Measurements from ENCODE around the gene SAFB. TPM values are rescaled to one million over a fixed set of nuclear protein-coding genes. Genes with fewer than 3 reads are reported as not detected.

Gene SAFB
- total RNA-seq, 1 experiment from 2014 or later = 143 TPM

DNA sequence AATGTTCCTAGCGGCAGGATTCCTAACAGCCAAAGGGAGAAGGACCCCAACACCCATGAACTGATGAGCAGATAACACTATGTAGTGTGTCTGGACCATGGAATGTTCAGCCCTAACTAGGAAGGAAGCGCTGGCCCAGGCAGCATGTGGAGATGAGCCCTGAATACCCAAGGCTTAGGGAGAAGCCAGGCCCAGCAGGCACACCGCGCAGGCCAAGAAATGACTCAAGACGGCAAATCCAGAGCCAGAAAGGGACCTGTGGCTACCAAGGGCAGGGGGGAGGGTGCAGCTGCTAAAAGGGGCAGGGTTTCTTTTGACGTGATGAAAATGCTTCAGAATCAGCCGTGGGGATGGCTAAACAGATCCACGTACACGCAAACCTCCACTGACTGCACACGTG lies 34.4 kb upstream of the SAFB start:
- no peaks in the 10 kb centered on the region for H3K9me2 ChIP-seq (ENCODE audit: insufficient read depth)
- TF ChIP-seq EGR1 (IDR thresholded peaks at IDR 0.05; ENCODE audit: low read depth) (no peak), RAD21 (IDR thresholded peaks at IDR 0.05; ENCODE audit: low read depth) (no peak), SRF (IDR thresholded peaks at IDR 0.05; ENCODE audit: low read depth) (no peak), POLR2AphosphoS5 (IDR thresholded peaks at IDR 0.05; ENCODE audit: low read depth, low read length) (no peak), TCF7L2 (IDR thresholded peaks at IDR 0.05; ENCODE audit: borderline replicate concordance, extremely low read depth, insufficient read depth, insufficient read length) (no peak), EZH2 (IDR thresholded peaks at IDR 0.05) (no peak), SP1 (IDR thresholded peaks at IDR 0.05; ENCODE audit: low read depth) (no peak), ELF1 (IDR thresholded peaks at IDR 0.05; ENCODE audit: borderline replicate concordance, low read depth) (no peak), ZFX (IDR thresholded peaks at IDR 0.05) (no peak), JUND (IDR thresholded peaks at IDR 0.05) (no peak), EZH2phosphoT487 (IDR thresholded peaks at IDR 0.05; ENCODE audit: borderline replicate concordance) (no peak), SIN3A (IDR thresholded peaks at IDR 0.05; ENCODE audit: low read depth) (no peak), CBX3 (IDR thresholded peaks at IDR 0.05; ENCODE audit: low read depth) (no peak), CEBPB (IDR thresholded peaks at IDR 0.05; ENCODE audit: low read depth) (no peak), ZNF274 (IDR thresholded peaks at IDR 0.05; ENCODE audit: low read depth, low read length) (no peak), POLR2A (IDR thresholded peaks at IDR 0.05; ENCODE audit: borderline replicate concordance, extremely low read depth, insufficient read depth, insufficient read length) (no peak)
- TF ChIP-seq, protein P1, sequence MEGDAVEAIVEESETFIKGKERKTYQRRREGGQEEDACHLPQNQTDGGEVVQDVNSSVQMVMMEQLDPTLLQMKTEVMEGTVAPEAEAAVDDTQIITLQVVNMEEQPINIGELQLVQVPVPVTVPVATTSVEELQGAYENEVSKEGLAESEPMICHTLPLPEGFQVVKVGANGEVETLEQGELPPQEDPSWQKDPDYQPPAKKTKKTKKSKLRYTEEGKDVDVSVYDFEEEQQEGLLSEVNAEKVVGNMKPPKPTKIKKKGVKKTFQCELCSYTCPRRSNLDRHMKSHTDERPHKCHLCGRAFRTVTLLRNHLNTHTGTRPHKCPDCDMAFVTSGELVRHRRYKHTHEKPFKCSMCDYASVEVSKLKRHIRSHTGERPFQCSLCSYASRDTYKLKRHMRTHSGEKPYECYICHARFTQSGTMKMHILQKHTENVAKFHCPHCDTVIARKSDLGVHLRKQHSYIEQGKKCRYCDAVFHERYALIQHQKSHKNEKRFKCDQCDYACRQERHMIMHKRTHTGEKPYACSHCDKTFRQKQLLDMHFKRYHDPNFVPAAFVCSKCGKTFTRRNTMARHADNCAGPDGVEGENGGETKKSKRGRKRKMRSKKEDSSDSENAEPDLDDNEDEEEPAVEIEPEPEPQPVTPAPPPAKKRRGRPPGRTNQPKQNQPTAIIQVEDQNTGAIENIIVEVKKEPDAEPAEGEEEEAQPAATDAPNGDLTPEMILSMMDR (IDR thresholded peaks at IDR 0.05 in 2 of 3, conservative IDR thresholded peaks at IDR 0.05 in 1 of 3; ENCODE audit: borderline replicate concordance in 1 of 3, insufficient read depth in 1 of 3, low read depth in 2 of 3, low read length in 2 of 3) = no peak
- TF ChIP-seq, protein P2, sequence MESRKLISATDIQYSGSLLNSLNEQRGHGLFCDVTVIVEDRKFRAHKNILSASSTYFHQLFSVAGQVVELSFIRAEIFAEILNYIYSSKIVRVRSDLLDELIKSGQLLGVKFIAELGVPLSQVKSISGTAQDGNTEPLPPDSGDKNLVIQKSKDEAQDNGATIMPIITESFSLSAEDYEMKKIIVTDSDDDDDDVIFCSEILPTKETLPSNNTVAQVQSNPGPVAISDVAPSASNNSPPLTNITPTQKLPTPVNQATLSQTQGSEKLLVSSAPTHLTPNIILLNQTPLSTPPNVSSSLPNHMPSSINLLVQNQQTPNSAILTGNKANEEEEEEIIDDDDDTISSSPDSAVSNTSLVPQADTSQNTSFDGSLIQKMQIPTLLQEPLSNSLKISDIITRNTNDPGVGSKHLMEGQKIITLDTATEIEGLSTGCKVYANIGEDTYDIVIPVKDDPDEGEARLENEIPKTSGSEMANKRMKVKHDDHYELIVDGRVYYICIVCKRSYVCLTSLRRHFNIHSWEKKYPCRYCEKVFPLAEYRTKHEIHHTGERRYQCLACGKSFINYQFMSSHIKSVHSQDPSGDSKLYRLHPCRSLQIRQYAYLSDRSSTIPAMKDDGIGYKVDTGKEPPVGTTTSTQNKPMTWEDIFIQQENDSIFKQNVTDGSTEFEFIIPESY (IDR thresholded peaks at IDR 0.05; ENCODE audit: extremely low read depth, insufficient replicate concordance, low read length) = no peak
- TF ChIP-seq, protein P3, sequence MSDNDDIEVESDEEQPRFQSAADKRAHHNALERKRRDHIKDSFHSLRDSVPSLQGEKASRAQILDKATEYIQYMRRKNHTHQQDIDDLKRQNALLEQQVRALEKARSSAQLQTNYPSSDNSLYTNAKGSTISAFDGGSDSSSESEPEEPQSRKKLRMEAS (IDR thresholded peaks at IDR 0.05) = no peak
- TF ChIP-seq, protein P4, sequence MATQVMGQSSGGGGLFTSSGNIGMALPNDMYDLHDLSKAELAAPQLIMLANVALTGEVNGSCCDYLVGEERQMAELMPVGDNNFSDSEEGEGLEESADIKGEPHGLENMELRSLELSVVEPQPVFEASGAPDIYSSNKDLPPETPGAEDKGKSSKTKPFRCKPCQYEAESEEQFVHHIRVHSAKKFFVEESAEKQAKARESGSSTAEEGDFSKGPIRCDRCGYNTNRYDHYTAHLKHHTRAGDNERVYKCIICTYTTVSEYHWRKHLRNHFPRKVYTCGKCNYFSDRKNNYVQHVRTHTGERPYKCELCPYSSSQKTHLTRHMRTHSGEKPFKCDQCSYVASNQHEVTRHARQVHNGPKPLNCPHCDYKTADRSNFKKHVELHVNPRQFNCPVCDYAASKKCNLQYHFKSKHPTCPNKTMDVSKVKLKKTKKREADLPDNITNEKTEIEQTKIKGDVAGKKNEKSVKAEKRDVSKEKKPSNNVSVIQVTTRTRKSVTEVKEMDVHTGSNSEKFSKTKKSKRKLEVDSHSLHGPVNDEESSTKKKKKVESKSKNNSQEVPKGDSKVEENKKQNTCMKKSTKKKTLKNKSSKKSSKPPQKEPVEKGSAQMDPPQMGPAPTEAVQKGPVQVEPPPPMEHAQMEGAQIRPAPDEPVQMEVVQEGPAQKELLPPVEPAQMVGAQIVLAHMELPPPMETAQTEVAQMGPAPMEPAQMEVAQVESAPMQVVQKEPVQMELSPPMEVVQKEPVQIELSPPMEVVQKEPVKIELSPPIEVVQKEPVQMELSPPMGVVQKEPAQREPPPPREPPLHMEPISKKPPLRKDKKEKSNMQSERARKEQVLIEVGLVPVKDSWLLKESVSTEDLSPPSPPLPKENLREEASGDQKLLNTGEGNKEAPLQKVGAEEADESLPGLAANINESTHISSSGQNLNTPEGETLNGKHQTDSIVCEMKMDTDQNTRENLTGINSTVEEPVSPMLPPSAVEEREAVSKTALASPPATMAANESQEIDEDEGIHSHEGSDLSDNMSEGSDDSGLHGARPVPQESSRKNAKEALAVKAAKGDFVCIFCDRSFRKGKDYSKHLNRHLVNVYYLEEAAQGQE (IDR thresholded peaks at IDR 0.05; ENCODE audit: low read depth) = no peak
- DNase-seq (ENCODE audit: low read depth, low spot score) (no peak), ATAC-seq (no peak)
- no peaks in the 10 kb centered on the region for H3K9me3 ChIP-seq (ENCODE audit: control insufficient read depth in 1 of 2, insufficient read depth in 1 of 2, low read depth in 1 of 2, low read length in 2 of 2)
- H4K20me1 ChIP-seq (ENCODE audit: insufficient read depth) = no peaks in the 10 kb centered on the region
- POLR2A ChIA-PET = no interaction called here
- H3K4me2 ChIP-seq (ENCODE audit: low read length) = no peak overlapping the region
- no peak overlapping the region for H3K27ac ChIP-seq (ENCODE audit: low read depth, low read length)
- H2AFZ ChIP-seq (ENCODE audit: low read depth, low read length, poor library complexity, severe bottlenecking) = no peak overlapping the region
- CTCF ChIA-PET = no interaction called here
- no TSS peak for BruUV-seq (replicated peaks)
- peaks cover 37 to 45% of the 10 kb centered on the region in 2 experiments; a peak in 3 of 4 replicates for H3K36me3 ChIP-seq (ENCODE audit: control insufficient read depth in 1 of 2, insufficient read depth in 2 of 2, low read length in 2 of 2)
- RAD21 ChIA-PET (ENCODE audit: low non-redundant PET in 1 of 2, low total read pairs in 2 of 2, uncharacterized antibody in 2 of 2, unreplicated experiment in 2 of 2) = no interaction called here
- H3K27me3 ChIP-seq (ENCODE audit: insufficient read depth, low read length) = no peaks in the 10 kb centered on the region
- H3K79me2 ChIP-seq (ENCODE audit: insufficient read depth, low read length) = peaks cover 5% of the 10 kb centered on the region; the same call in 1 of the 2 replicates
- intact Hi-C loops (cut with micrococcal nuclease) = no loop called here
- H3K9ac ChIP-seq (ENCODE audit: low read length) = no peak overlapping the region
- H3K4me1 ChIP-seq (ENCODE audit: control insufficient read depth in 1 of 2, insufficient read depth in 2 of 2, low read length in 2 of 2) = no peaks in the 10 kb centered on the region
- H3K4me3 ChIP-seq (replicated peaks in 1 of 2; ENCODE audit: low read depth in 1 of 2, low read length in 2 of 2) = no peak overlapping the region
